ENCODE measurements around the gene DNM3.

The DNM3 gene

GRCh38 chr1:172328266-172328665 is 487.0 kb downstream of the DNM3 start:
- DNase-seq (ENCODE audit: low read depth) = no peak
- H3K4me3 ChIP-seq (ENCODE audit: low read length) = no peak overlapping the region
- TF ChIP-seq, protein P1, sequence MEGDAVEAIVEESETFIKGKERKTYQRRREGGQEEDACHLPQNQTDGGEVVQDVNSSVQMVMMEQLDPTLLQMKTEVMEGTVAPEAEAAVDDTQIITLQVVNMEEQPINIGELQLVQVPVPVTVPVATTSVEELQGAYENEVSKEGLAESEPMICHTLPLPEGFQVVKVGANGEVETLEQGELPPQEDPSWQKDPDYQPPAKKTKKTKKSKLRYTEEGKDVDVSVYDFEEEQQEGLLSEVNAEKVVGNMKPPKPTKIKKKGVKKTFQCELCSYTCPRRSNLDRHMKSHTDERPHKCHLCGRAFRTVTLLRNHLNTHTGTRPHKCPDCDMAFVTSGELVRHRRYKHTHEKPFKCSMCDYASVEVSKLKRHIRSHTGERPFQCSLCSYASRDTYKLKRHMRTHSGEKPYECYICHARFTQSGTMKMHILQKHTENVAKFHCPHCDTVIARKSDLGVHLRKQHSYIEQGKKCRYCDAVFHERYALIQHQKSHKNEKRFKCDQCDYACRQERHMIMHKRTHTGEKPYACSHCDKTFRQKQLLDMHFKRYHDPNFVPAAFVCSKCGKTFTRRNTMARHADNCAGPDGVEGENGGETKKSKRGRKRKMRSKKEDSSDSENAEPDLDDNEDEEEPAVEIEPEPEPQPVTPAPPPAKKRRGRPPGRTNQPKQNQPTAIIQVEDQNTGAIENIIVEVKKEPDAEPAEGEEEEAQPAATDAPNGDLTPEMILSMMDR (conservative IDR thresholded peaks at IDR 0.05; ENCODE audit: low read depth, low read length) = no peak

DNA sequence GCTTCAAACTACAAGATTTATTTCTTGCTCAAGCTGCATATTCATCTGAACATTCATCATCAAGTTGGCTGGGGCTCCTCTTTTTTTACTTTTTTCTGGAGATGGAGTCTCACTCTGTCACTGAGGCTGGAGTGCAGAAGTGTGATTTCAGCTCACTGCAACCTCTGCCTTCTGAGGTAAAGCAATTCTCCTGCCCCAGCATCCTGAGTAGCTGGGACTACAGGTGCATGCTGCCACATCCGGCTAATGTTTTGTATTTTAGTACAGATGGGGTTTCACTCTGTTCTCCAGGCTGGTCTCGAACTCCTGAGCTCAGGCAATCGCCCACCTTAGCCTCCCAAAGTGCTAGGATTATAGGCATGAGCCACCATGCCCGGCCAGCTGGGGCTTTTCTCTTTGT is 490.9 kb downstream of the DNM3 start:
- TF ChIP-seq, protein P1 (conservative IDR thresholded peaks at IDR 0.05; ENCODE audit: low read depth, low read length) = no peak
- DNase-seq (ENCODE audit: low read depth) = no peak
- no peak overlapping the region for H3K4me3 ChIP-seq (ENCODE audit: low read length)

- no peak overlapping the region for H3K4me3 ChIP-seq (ENCODE audit: low read length)
- DNase-seq (ENCODE audit: low read depth) = no peak
- TF ChIP-seq, protein P1 (conservative IDR thresholded peaks at IDR 0.05; ENCODE audit: low read depth, low read length) = no peak
These were observed 494.1 kb downstream of the DNM3 start for GRCh38 chr1:172335377-172335776.

DNA sequence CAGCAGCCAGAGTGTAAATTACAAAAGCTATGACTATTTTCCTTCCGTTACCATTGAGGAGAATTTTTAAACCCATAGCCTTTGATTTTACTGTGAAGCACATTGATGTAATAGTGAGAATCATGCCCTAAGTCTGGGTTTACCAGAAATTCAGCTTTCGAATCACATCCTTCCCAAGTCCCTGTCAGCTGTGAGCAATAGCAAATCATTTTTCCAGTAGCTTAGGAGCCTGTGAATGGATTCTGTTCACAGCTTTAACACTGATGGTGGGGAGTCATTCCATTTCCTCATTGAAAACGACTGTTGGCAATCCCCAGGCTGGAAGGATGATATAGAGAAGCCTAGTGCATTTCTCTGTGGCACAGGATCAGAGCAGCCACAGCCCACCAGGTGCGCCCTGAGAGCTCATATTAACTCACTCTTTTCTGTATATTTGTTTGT is 497.0 kb downstream of the DNM3 start:
- TF ChIP-seq, protein P1 (conservative IDR thresholded peaks at IDR 0.05; ENCODE audit: low read depth, low read length) = no peak
- DNase-seq (ENCODE audit: low read depth) = no peak
- H3K4me3 ChIP-seq (ENCODE audit: low read length) = no peak overlapping the region

DNA sequence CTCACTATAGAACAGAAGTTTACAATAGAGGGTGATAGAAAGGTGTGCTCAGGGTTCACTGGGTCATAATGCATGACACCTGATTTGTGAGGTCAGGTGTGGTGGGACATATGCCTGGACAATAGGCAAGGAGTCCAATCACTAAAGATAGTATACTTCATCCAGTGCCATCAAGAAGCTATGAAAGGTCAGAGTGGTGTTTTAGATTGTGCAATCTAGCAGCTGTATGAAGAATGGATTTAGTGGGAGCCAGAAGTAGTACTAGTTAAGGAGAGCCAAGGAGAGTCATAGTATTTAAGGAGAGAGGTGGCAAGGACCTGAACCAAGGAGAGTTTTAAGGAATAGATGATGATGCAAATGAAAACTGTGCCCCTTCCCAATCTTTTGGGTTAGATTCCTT is 498.5 kb downstream of the DNM3 start:
- no peak for DNase-seq (ENCODE audit: low read depth)
- no peak overlapping the region for H3K4me3 ChIP-seq (ENCODE audit: low read length)
- TF ChIP-seq, protein P1 (conservative IDR thresholded peaks at IDR 0.05; ENCODE audit: low read depth, low read length) = no peak

- no peak for DNase-seq (ENCODE audit: low read depth)
- TF ChIP-seq, protein P1 (conservative IDR thresholded peaks at IDR 0.05; ENCODE audit: low read depth, low read length) = no peak
- H3K4me3 ChIP-seq (ENCODE audit: low read length) = no peak overlapping the region
These were observed 499.2 kb downstream of the DNM3 start for GRCh38 chr1:172340520-172340919.

- no peak overlapping the region for H3K4me3 ChIP-seq (ENCODE audit: low read length)
- TF ChIP-seq, protein P1 (conservative IDR thresholded peaks at IDR 0.05; ENCODE audit: low read depth, low read length) = no peak
- DNase-seq (ENCODE audit: low read depth) = no peak
These were observed 500.4 kb downstream of the DNM3 start for GRCh38 chr1:172341697-172342096.
